LNCaP clone FGC (cell line): ENCODE measurements around the gene LYPD4.

Experiments used
- DNase-seq: peaks from one replicate; pipeline ENCODE4 v3.0.0-alpha.2; 2011; ENCODE audit warnings: low read depth
- H3K4me3 ChIP-seq: 2 replicates; pipeline ENCODE4 v1.5.1; 2011; ENCODE audit warnings: mild to moderate bottlenecking, low read depth, low read length, control low read depth
- CTCF ChIP-seq: IDR thresholded peaks from 2 replicates; pipeline ENCODE4 v1.5.1; 2012; ENCODE audit warnings: mild to moderate bottlenecking; ENCODE audit not compliant: control insufficient read depth, insufficient read depth; ENCODE audit errors: extremely low read depth

Gene LYPD4

GRCh38 chr19:41810301-41810700 is 34.2 kb downstream of the LYPD4 start:
- TF ChIP-seq CTCF, result no peak
- no peak for DNase-seq
- H3K4me3 ChIP-seq, result no peak overlapping the region

- TF ChIP-seq CTCF, result no peak
- no peak for DNase-seq
- H3K4me3 ChIP-seq, result no peak overlapping the region
Observed at GRCh38 chr19:41808663-41809566, 35.6 kb downstream of the LYPD4 start.

GRCh38 chr19:41807176-41807575 is 37.3 kb downstream of the LYPD4 start:
- TF ChIP-seq CTCF, result no peak
- no peak overlapping the region for H3K4me3 ChIP-seq
- DNase-seq, result no peak

GRCh38 chr19:41804336-41804735 is 40.1 kb downstream of the LYPD4 start:
- no peak for DNase-seq
- H3K4me3 ChIP-seq, result no peak overlapping the region
- no peak for TF ChIP-seq CTCF

GRCh38 chr19:41802770-41803169 is 41.7 kb downstream of the LYPD4 start:
- no peak for TF ChIP-seq CTCF
- H3K4me3 ChIP-seq, result no peak overlapping the region
- no peak for DNase-seq

- TF ChIP-seq CTCF, result no peak
- no peak for DNase-seq
- H3K4me3 ChIP-seq, result no peak overlapping the region
Observed at GRCh38 chr19:41801792-41802211, 42.7 kb downstream of the LYPD4 start.

- no peak for TF ChIP-seq CTCF
Observed at GRCh38 chr19:41801031-41801430, 43.5 kb downstream of the LYPD4 start.

More at GRCh38 chr19:41801031-41801430, 43.5 kb downstream of the LYPD4 start:
- H3K4me3 ChIP-seq, result no peak overlapping the region
- DNase-seq, result no peak
